CMK (cell line): ENCODE data around the gene APOBEC2.
A peak's percentile ranks its signal among the peaks of the same experiment; 100 is the strongest.
"Not testable (repeated sequence)": the region's sequence is repeated elsewhere in the genome, so short reads cannot be mapped to it uniquely, and the experiment has no call there.

ENCODE experiments used
- DNase-seq: peaks from one replicate; pipeline ENCODE4 v3.0.0-alpha.2; 2010; ENCODE audit warnings: low read depth

Gene APOBEC2

GRCh38 chr6:41053041-41053440, at the start of gene APOBEC2:
Gene APOBEC2 (plus strand): TSS chr6:41053202. CDS start chr6:41053348, 146 bp downstream.
- DNase-seq: no peak

- DNase-seq: peak; percentile 57
These were observed 46.8 kb upstream of the APOBEC2 start for GRCh38 chr6:41006217-41006616.

- not testable (repeated sequence) for DNase-seq
These were observed 46.0 kb upstream of the APOBEC2 start for GRCh38 chr6:41006980-41007379.

GRCh38 chr6:41008011-41008410, 45.0 kb upstream of the APOBEC2 start:
- DNase-seq: no peak

- DNase-seq: no peak
These were observed 43.3 kb upstream of the APOBEC2 start for GRCh38 chr6:41009669-41010068.

- no peak for DNase-seq
These were observed 41.3 kb upstream of the APOBEC2 start for GRCh38 chr6:41011673-41012072.

GRCh38 chr6:41013466-41014153, 39.4 kb upstream of the APOBEC2 start:
- no peak for DNase-seq

- DNase-seq: no peak
These were observed 38.2 kb upstream of the APOBEC2 start for GRCh38 chr6:41014780-41015179.

- DNase-seq: not testable (repeated sequence)
These were observed 37.1 kb upstream of the APOBEC2 start for GRCh38 chr6:41015860-41016259.

GRCh38 chr6:41017663-41018062, 35.3 kb upstream of the APOBEC2 start:
- no peak for DNase-seq

GRCh38 chr6:41021832-41022231, 31.2 kb upstream of the APOBEC2 start:
- DNase-seq: no peak

- no peak for DNase-seq
These were observed 30.7 kb upstream of the APOBEC2 start for GRCh38 chr6:41022294-41022693.

- no peak for DNase-seq
These were observed 29.9 kb upstream of the APOBEC2 start for GRCh38 chr6:41023114-41023513.

- DNase-seq: no peak
These were observed 27.0 kb upstream of the APOBEC2 start for GRCh38 chr6:41025966-41026530.

- DNase-seq: no peak
These were observed 25.8 kb upstream of the APOBEC2 start for GRCh38 chr6:41027241-41027640.

- peak; percentile 66 for DNase-seq
These were observed 25.0 kb upstream of the APOBEC2 start for GRCh38 chr6:41027799-41028560.

- DNase-seq: peak; percentile 25
These were observed 24.2 kb upstream of the APOBEC2 start for GRCh38 chr6:41028561-41029412.

GRCh38 chr6:41032830-41033229, 20.2 kb upstream of the APOBEC2 start:
- no peak for DNase-seq

GRCh38 chr6:41033776-41034175, 19.2 kb upstream of the APOBEC2 start:
- DNase-seq: no peak

GRCh38 chr6:41036186-41036585, 16.8 kb upstream of the APOBEC2 start:
- DNase-seq: no peak

- DNase-seq: no peak
These were observed 16.4 kb upstream of the APOBEC2 start for GRCh38 chr6:41036601-41037000.
